Measurements from ENCODE around the gene METTL16.

Gene METTL16

GRCh38 chr17:2414446-2415064 is 97.1 kb downstream of the METTL16 start:
- no peak for DNase-seq (ENCODE audit: low read depth, low spot score)

DNA sequence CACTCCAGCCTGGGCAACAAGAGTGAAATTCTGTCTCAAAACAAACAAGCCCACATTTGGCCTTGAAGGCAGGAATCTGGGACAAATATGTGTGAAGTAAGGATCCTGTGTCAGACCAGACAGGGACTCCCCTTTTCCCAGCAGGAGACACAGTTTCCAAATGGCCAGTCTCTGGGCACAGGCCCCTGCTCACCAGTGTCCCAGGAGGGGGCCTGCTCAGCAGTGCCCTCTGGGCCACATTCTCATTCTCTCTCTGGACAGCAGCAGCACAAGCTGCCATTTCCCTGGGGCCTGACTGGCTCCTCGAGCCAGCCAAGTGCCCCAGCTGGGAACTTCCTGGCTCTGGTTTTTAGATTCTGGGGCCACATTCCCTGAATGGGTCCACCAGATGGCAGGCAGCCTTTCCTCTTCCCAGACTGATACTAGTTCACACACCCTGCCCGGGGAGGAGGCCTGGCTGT is 99.1 kb downstream of the METTL16 start:
- DNase-seq (ENCODE audit: low read depth, low spot score): no peak

GRCh38 chr17:2410951-2411350 is 100.7 kb downstream of the METTL16 start:
- no peak for DNase-seq (ENCODE audit: low read depth, low spot score)

GRCh38 chr17:2406903-2407790 is 104.5 kb downstream of the METTL16 start:
- no peak for DNase-seq (ENCODE audit: low read depth, low spot score)

DNA sequence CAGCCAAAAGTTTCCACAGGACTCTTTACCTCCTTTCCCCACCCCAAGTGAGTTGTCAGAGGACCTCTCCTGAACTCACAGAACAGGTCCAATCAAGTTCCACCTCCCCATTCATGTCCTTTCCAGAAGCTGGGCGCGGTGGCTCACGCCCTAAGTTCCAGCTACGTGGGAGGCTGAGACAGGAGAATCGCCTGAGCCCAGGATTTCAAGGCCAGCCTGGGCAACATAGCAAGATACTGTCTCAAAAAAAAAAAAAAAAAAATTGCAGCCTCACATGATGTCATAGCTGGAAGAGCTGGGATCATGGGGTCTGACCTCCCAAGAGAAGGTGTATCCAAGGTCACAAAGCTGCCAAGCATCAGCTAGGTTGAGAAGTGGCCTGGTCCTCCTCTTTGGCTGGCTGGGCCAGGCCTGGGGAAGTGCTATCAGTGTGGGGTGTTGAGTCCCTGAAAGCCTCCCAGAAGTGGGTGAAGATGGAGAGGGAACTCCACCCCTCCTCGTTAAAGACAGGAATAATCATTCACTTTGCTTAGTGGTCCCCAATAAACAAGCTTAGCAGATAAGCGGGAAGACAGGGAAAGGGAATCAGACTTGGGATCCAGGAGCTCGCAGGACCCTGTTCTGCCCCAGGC is 105.3 kb downstream of the METTL16 start:
- no peak for DNase-seq (ENCODE audit: low read depth, low spot score)

DNA sequence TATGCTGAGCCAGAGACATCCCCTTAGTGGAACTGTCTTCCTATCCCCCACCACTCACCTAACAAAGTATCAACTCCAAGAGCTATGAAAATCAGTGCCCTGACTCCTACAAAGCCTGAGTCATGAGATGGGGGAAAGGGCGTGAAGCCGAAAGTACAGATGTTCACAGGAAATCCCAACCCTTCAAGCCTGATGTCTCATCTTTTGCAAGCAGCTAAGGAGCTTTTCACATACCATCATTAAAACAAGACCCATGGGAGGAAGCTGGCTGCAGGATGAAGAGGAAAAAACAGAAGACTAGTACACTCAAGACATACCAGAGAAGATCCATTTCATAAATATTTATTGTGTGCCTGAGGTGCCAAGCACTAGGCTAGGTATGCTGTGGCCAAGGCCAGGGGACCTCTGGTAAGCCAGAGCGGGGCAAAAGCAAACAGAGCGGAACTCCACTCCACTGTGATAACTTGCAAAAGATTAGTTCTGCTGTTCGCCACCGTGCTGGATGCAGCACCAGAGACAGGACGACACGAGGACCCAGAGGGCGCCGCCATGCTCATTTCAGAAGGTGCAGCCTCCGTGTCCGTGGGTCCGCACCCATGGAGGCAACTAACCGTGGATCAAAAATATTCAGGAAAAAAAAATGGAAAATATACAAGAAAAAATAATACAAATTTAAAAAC is 106.3 kb downstream of the METTL16 start:
- DNase-seq (ENCODE audit: low read depth, low spot score): no peak

DNA sequence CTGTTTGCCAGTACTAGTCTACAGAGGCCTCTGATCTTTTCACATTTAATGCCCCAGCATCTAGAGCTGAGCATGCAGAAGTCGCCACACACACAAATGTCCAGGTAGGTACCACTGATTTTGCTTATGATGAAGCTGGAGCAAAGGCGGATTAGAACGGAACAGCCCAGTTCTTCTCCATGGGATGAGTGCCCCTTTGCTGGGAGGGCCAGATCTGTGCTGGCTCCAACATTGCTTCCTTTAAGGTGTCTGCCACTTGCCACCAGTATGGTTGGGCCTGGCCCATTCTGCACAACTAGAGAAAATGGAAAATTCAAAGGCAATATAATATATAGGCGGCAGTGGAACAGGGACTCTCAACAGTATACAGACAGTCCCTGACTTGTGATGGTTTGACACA is 108.6 kb downstream of the METTL16 start:
- DNase-seq (ENCODE audit: low read depth, low spot score): no peak

DNA sequence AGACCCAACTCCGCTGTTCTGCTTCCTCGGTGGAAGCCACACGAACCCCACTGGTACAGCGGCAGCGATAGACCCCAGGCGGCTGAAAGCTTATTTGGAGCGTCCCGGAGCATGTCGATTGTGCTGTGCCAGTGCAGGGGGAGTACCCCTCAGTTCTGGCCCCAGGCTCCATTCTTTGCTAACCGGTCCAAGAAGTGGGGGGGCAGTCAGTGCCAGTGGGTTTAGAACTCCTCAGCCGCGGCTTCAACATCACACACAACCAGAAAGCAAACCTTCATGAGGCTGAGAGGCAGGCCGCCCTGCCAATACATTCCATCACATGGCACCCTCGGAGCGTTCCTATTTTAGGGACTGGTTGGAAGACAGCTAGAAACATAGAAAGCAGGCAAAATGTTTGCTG is 109.1 kb downstream of the METTL16 start:
- DNase-seq (ENCODE audit: low read depth, low spot score): no peak

GRCh38 chr17:2401426-2402221 is 110.1 kb downstream of the METTL16 start:
- peak; percentile 100 for DNase-seq (ENCODE audit: low read depth, low spot score)

DNA sequence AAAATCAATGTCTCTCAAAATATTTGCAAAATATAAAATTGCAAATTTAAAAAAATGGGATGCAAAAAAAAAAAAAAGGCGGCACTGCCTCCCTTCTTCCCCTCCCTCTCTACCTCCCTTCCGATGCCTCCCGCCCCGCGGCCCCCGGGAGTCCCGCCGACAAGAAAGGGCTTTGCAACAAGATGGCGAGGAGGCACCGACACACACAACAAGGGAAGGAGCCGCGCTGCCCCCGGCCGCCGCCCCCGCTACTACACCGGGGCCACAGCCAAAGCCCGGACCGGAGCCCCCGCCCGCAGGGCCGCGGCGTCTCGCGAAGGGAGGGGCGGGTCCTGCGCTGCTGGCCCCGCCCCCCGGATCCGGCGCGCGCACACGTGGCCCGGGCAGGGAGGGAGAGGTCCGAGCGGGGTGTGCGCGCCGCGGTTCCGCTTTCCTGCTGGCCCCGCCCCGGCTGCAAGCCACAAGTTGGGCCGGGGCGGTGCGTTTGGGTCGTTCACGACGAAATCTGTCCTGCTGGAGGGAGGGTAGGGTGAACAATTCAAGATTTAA is 110.7 kb downstream of the METTL16 start, which contains the start of gene MNT:
Gene MNT, minus strand, starts transcription at position 184 of the 549 bp plus-strand sequence. CDS start 348 bp downstream, outside the sequence.
- peak; percentile 85 for DNase-seq (ENCODE audit: low read depth, low spot score)

DNA sequence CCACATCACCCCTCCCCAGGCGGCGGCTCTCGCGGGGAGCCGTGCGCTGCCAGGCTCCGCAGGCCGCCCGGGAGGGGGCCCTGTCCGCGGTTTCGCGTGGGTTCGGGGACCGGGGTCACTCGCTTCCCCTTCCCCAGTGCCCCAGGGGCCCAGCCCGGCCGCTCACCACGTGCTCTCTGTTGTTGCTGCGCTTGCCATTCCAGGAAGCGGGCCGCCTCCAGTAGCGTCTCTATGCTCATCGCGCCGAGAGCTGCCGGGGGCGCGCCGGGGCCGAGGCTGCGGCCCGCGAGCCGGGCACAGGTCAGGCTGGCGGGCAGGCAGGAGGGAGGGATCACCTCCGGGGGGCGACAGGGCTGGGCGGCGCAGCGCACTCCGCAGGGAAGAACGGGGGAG is 111.2 kb downstream of the METTL16 start:
- DNase-seq (ENCODE audit: low read depth, low spot score): peak; percentile 35

DNA sequence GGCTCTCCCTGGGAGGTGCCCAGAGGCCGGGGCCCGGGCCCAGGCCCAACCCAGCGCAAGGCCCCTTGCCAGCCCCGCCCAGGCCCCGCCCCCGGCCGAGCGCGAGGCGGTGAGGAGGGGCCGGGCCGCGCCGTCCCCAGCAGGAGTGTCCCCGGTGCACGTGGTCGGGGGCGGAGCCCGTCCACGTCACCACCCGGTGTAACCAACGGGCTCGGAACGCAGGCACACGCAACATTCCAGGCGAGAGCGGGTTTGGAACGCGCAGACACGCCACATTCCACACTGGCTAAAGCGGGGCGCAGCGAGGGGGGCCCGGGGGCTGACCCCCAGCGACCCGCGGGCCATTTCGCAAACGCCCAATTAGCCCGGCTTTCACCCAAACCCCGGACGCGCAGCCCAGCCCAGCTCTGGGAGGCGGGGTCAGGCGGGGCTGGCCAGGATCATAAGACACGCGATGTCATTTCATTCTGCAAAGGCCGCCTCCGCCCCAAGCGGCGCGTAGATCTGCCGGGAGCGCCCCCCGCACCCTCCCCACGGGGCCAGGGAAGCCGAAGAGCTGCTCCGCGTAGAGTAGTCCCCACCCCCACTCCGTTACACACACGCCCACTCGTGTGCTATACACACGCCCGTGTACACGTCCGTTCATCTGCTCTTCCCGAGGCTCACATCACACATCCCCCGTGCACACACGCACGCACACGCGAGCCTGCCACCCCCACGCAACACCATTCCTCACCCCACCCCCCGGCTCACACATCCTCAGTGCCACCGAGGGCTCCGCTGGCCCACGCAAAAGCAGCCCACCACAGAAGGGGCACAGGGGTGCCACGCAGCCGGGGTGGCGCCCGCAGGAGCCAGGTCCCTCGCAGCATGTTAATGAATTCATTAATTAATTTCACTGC is 111.9 kb downstream of the METTL16 start:
- DNase-seq (ENCODE audit: low read depth, low spot score): peak; percentile 83

DNA sequence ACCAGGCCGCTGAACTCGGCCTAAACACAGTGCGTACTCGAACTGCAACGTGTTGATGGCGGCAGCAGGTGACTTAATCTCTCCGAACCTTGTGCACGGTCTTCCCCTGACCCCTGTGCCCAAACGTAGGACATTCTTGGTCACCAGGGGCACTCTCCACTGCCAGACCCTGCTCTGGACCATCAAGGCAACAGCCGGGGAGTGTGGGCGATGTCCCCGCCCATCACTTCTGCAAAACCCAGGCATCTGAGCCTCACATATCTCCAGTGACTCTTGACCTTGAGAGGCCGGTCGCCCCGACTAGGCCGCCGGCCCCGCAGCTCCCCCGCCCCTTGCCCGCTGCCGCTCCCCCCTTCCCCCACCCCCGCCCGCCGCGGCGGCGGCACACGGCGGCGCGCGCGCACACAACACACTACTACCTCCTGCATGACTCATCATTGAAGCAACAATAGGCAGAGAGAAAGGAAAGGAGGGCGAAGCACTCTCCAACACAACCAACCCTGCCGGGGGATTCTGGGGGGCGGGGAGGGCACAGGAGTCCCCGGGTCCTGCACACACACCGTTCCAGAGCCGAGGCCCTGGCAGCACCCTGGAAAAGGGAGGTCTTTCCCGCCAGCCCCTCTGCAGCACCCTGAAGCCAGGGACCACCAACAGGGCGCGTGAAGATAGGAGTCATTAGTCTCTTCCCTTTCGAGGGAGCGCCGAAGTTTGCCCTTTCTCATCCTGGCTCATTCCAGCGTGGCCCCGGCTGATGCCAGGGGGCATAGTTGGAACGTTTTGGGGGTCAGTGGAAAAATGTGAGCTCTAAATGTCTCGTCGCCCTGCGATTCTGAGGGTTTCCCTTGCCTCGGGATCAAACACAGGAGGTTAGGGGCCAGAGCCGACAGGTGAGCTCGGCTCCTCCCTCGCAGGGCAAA is 112.8 kb downstream of the METTL16 start:
- peak; percentile 26 for DNase-seq (ENCODE audit: low read depth, low spot score)

- DNase-seq (ENCODE audit: low read depth, low spot score): no peak
These were observed 113.5 kb downstream of the METTL16 start for GRCh38 chr17:2398182-2398581.

DNA sequence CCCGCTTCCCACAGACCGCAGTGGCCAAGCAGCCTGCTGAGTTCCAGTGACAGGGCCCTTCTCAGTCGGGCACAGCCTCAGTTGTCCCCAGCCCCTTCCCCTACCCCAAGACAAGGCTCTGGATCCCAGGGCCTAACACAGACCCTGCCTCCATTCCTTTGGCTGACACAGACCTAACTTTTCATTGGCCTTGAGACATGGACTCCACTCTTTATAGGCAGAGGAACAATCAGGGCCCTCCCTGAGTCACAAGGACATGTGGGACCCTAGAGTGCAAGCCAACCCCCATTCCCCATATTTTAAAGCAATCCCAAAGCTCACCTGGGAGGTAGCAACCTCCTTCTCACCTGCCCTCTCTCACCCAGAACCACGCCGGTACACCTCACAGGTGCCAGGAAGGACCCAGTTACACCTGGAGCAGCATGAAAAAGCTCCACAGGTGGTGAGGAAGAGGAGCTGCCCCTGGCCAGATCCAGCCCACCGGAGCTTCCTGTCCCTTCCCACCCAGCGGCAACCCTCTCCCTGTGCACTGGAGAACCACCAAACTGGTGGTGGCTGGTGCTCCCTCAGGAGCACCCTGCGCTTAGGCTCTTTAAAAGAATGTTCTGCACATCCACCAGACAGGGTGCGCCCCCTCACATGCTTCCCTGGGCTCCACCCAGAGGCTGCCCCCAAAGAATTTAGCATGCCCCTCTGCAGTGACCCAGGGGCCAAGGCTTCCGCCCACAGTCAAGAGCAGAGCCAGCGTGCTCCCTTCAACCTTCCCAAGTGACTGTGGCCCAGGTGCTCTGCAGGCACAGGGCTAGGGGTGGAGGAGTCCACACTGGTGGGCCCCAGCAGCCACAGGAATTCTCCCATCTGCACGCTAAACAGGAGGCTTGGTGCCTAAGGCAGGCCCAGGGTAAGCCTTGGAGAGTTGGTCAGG is 114.2 kb downstream of the METTL16 start:
- DNase-seq (ENCODE audit: low read depth, low spot score): no peak

DNA sequence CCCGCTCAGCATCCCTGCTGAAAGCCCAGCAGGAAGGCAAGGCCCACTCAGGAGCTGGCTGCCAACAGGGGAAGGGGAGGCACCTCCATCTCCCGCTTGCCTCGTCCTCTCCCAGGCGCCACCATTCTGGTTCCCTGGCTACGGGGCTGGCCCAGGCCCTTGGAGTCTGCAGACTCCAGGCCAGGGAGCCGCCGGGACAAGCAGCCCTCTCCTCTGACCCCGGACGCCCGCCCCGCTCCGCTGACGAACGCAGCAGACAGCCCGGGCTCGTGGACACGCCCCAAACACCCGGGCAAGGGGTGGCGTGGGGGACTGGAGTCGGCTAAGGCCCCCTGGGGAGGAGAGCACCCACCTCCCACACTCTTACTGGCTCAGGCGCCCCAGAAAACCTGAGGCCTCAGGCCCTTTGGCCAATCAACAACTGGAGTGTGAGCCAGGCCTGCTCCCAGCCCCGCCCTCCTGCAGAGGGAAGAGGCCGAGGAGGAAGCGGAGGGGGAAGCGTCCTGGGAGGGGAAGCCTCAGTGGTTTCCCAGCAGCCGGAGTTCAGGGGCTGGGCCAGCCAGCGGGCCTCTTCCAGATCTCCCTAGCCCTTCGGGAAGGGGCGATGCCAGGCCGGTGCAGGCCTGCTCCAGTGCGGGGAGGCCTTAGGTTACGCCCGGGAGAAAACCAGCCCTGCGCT is 115.0 kb downstream of the METTL16 start:
- no peak for DNase-seq (ENCODE audit: low read depth, low spot score)

DNA sequence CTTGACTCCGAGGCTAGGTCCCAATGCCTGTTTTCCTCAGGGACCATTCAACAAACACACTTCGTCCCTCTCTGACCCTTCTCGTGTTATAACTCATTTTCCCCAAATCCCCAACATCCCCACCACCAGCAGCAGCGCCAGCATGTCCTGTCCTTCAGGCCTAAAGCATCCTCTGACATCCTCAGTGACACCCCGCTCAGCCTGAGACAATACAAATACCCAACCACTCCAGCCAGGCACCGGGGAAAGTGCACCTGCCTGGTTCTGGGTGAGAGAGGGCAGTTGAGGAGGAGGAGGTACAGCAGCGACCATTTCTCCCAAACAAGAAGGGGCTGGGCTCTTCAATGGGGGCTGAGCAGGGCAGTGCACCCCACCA is 115.5 kb downstream of the METTL16 start:
- no peak for DNase-seq (ENCODE audit: low read depth, low spot score)
